ENCODE data around the gene PUM2.

- TF ChIP-seq CTCF (IDR thresholded peaks at IDR 0.05 in 2 of 3, conservative IDR thresholded peaks at IDR 0.05 in 1 of 3; ENCODE audit: borderline replicate concordance in 1 of 3, insufficient read depth in 1 of 3, low read depth in 2 of 3, low read length in 2 of 3) (no peak), ZNF274 (IDR thresholded peaks at IDR 0.05; ENCODE audit: low read depth, low read length) (no peak), EZH2phosphoT487 (IDR thresholded peaks at IDR 0.05; ENCODE audit: borderline replicate concordance) (no peak), POLR2A (IDR thresholded peaks at IDR 0.05; ENCODE audit: borderline replicate concordance, extremely low read depth, insufficient read depth, insufficient read length) (no peak), POLR2AphosphoS5 (IDR thresholded peaks at IDR 0.05; ENCODE audit: low read depth, low read length) (no peak), MAX (IDR thresholded peaks at IDR 0.05) (no peak), FOSL1 (IDR thresholded peaks at IDR 0.05; ENCODE audit: low read depth) (no peak), SP1 (IDR thresholded peaks at IDR 0.05; ENCODE audit: low read depth) (no peak), YY1 (IDR thresholded peaks at IDR 0.05; ENCODE audit: extremely low read depth, insufficient replicate concordance, low read depth, low read length) (no peak), CBX3 (IDR thresholded peaks at IDR 0.05; ENCODE audit: low read depth) (no peak), EZH2 (IDR thresholded peaks at IDR 0.05) (no peak)
Observed at GRCh38 chr2:20214566-20215182, 136.0 kb downstream of the PUM2 start.

All from HCT116 (cell line).